ENCODE results near the gene SZRD1.

- TF ChIP-seq CTCF (conservative IDR thresholded peaks at IDR 0.05 in 1 of 2, IDR thresholded peaks at IDR 0.05 in 1 of 2; ENCODE audit: low read depth in 1 of 2, low read length in 2 of 2) (no peak), EZH2 (IDR thresholded peaks at IDR 0.05; ENCODE audit: low read length, missing control alignments) (no peak)
Measured at GRCh38 chr1:16402742-16403141, 35.7 kb downstream of the SZRD1 start.

All from fibroblast of lung (primary cell).